Measurements from ENCODE around the gene SP7.

DNA sequence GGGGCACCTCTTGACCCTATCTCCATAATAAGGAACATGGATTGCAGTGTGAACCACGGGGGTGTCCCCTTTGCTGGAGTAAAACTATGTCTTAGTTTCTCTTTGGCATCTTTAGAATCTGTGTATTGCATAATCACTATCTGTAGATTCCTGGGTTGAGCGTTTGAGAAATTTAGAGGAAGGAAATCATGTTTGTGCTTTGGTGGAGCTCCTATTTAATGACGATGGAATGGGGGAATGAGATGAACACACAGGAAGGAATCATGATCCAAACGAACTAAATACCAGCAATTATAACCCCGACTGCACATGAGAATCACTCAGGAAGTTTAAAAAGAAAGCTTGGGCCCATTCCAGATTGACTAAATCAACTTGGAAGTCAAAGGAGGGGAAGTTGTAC, 38.0 kb downstream of the SP7 start:
- TF ChIP-seq EZH2phosphoT487 (IDR thresholded peaks at IDR 0.05; ENCODE audit: insufficient read depth, low read depth) (no peak), EZH2 (IDR thresholded peaks at IDR 0.05; ENCODE audit: insufficient read depth, poor library complexity, severe bottlenecking) (no peak)

Data from GM23248 (cell line).